Renal cortical epithelial cell (primary cell): Measurements from ENCODE around the gene ADGRG4. TPM values are rescaled to one million over a fixed set of nuclear protein-coding genes. Genes with fewer than 3 reads are reported as not detected.
"Not testable (repeated sequence)": the region's sequence is repeated elsewhere in the genome, so short reads cannot be mapped to it uniquely, and the experiment has no call there.

Source experiments
- DNase-seq: peaks from one replicate; pipeline ENCODE4 v3.0.0-alpha.2; 2011; ENCODE audit warnings: low read depth
- total RNA-seq: library from RNA; depleted of rRNA; stranded (reverse); fragments of >200 nt; gene quantifications from 2 replicates; pipeline ENCODE4 v1.2.3, GENCODE V29; 2014

Gene ADGRG4
- total RNA-seq = under 0.01 TPM in 1 of 2 replicates, not detected in the other

- DNase-seq = not testable (repeated sequence)
Observed at GRCh38 chrX:136300721-136301120, at the start of gene ADGRG4. Gene ADGRG4, plus strand, starts transcription at chrX:136300963. Its CDS starts 7,815 bp downstream, at chrX:136308778.

- peak; percentile 36 for DNase-seq
Observed at GRCh38 chrX:136251041-136251991, 49.4 kb upstream of the ADGRG4 start, which contains the start of gene MAP7D3. Gene MAP7D3, minus strand, starts transcription at chrX:136251400. Its CDS starts 42 bp downstream, at chrX:136251358.

GRCh38 chrX:136255541-136255940 is 45.2 kb upstream of the ADGRG4 start:
- no peak for DNase-seq

GRCh38 chrX:136256026-136256425 is 44.7 kb upstream of the ADGRG4 start:
- no peak for DNase-seq

- peak; percentile 25 for DNase-seq
Observed at GRCh38 chrX:136258951-136259350, 41.8 kb upstream of the ADGRG4 start.

GRCh38 chrX:136259543-136259942 is 41.2 kb upstream of the ADGRG4 start:
- DNase-seq = peak; percentile 44

GRCh38 chrX:136260776-136261175 is 40.0 kb upstream of the ADGRG4 start:
- no peak for DNase-seq

GRCh38 chrX:136261321-136261720 is 39.4 kb upstream of the ADGRG4 start:
- no peak for DNase-seq

GRCh38 chrX:136262243-136262642 is 38.5 kb upstream of the ADGRG4 start:
- DNase-seq = no peak

GRCh38 chrX:136262812-136263315 is 37.9 kb upstream of the ADGRG4 start:
- no peak for DNase-seq

- no peak for DNase-seq
Observed at GRCh38 chrX:136266828-136267227, 33.9 kb upstream of the ADGRG4 start.

- DNase-seq = peak; percentile 21
Observed at GRCh38 chrX:136268051-136269048, 32.4 kb upstream of the ADGRG4 start.

- no peak for DNase-seq
Observed at GRCh38 chrX:136269921-136270320, 30.8 kb upstream of the ADGRG4 start.

GRCh38 chrX:136271300-136271699 is 29.5 kb upstream of the ADGRG4 start:
- DNase-seq = no peak

- DNase-seq = no peak
Observed at GRCh38 chrX:136272325-136272724, 28.4 kb upstream of the ADGRG4 start.

GRCh38 chrX:136273986-136274385 is 26.8 kb upstream of the ADGRG4 start:
- DNase-seq = no peak

- DNase-seq = no peak
Observed at GRCh38 chrX:136275553-136275952, 25.2 kb upstream of the ADGRG4 start.

- not testable (repeated sequence) for DNase-seq
Observed at GRCh38 chrX:136286375-136286774, 14.4 kb upstream of the ADGRG4 start.

GRCh38 chrX:136291824-136292223 is 8.9 kb upstream of the ADGRG4 start:
- DNase-seq = no peak

GRCh38 chrX:136292656-136293055 is 8.1 kb upstream of the ADGRG4 start:
- DNase-seq = no peak

GRCh38 chrX:136295380-136295779 is 5.4 kb upstream of the ADGRG4 start:
- no peak for DNase-seq

GRCh38 chrX:136303041-136303440 is 2.3 kb downstream of the ADGRG4 start:
- no peak for DNase-seq
